ENCODE data around the gene C17orf50. TPM values are rescaled to one million over a fixed set of nuclear protein-coding genes. Genes with fewer than 3 reads are reported as not detected.

Gene C17orf50
- total and polyA plus RNA-seq, 2 of the 13 experiments (the other 11 are each of a cell fraction or from before 2014, with no cell fraction given), result not detected

GRCh38 chr17:35730400-35731005, 30.2 kb upstream of the C17orf50 start:
- peaks cover 2% of the 10 kb centered on the region for H3K79me2 ChIP-seq (ENCODE audit: insufficient read depth, low read length)
- no peak overlapping the region for H3K27ac ChIP-seq (ENCODE audit: extremely low read length, insufficient read depth, low read length)
- H3K36me3 ChIP-seq (replicated peaks in 1 of 2; ENCODE audit: control insufficient read depth in 1 of 2, insufficient read depth in 2 of 2, low read length in 2 of 2), result peaks cover under 1 to 4% of the 10 kb centered on the region in 2 experiments; a peak in 1 of 5 replicates
- POLR2A ChIA-PET, result interaction anchor here (1.4 to 1.8 kb wide), 4 partner anchors 17 to 152 kb away, joined by 3 to 7 read pairs (median 4); partner anchors contain the start of gene PEX12
- no peak for DNase-seq (ENCODE audit: low spot score)
- H3K9ac ChIP-seq (ENCODE audit: insufficient read depth, low read depth, low read length), result no peak overlapping the region
- WGBS (ENCODE audit: low lambda C conversion rate), result 64% methylated on average over 10 of the region's 10 CpGs
- in situ Hi-C loops (cut with HindIII; ENCODE audit: extremely low pct_ligation_motif_present, low pct_unique_long_range_greater_than_20kb), result loop anchor here (25.0 kb wide), 1 partner anchor 418 kb away; no protein-coding TSS in a partner anchor
- no peaks in the 10 kb centered on the region for H3K9me3 ChIP-seq (ENCODE audit: low read length)
- FAIRE-seq, result no peak
- H3K27me3 ChIP-seq (ENCODE audit: control insufficient read depth in 1 of 2, insufficient read depth in 2 of 2, low read length in 2 of 2), result no peaks in the 10 kb centered on the region
- BruUV-seq (replicated peaks), result no TSS peak
- H2AFZ ChIP-seq (ENCODE audit: low read length), result no peak overlapping the region
- peak overlapping the region; percentile 96; the same call in 1 of the 2 replicates for H3K4me2 ChIP-seq (ENCODE audit: low read depth, low read length)
- H3K4me1 ChIP-seq (ENCODE audit: insufficient read depth, low read length), result peaks cover 40% of the 10 kb centered on the region
- CTCF ChIA-PET (ENCODE audit: low intra/inter-chr PET ratio, low total read pairs), result no interaction called here
- intact Hi-C loops (cut with micrococcal nuclease; ENCODE audit: unreplicated experiment), result no loop called here
- TF ChIP-seq ZNF629 (CRISPR knock-in tag; conservative IDR thresholded peaks at IDR 0.05) (peak; percentile 53; the same call in 1 of the 2 replicates), MEF2D (CRISPR knock-in tag; IDR thresholded peaks at IDR 0.05) (no peak)
- H3K4me3 ChIP-seq (replicated peaks in 1 of 3; ENCODE audit: insufficient read depth in 1 of 3, low read depth in 2 of 3, low read length in 3 of 3), result no peak overlapping the region
- H4K20me1 ChIP-seq (ENCODE audit: insufficient read depth, low read length), result no peaks in the 10 kb centered on the region
- no peak for ATAC-seq

DNA sequence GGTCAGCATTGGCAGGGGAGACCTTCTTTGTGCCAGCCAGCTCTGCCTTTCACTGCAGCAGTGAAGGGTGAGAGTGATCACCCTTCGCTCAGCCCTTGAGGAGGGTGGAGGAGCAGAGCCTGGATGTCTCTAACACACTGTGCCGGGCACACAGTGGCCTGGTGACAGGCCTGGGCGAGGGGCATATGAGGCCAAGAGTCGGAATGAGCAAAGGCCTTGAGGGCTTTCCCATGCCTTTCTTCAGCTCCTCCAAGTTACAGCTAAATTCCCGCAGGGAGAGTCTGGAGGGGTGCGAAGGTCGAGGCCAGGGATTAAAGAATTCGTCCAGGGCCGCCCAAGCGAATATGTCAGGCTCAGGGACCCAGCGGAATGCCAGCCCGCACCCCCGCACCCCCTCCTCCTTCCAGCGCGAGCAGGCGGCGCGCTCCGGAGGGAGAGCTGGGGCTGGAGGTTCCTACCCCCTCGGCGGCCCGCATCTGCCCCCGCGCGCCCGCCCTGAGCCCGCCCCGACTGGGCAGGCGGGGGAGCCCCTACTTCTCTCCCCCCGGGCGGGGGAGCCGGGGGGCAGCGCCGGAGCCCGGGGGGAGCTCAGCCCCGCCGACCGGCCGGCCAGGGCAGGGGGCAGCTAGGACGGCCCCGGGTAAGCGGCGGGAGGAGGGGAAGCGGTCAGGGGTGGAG, 29.3 kb upstream of the C17orf50 start, which contains the start of gene RASL10B:
Gene RASL10B (plus strand): TSS at position 401 of the 678 bp plus-strand sequence. CDS start 3,546 bp downstream, outside the sequence.
- peaks cover 2% of the 10 kb centered on the region for H3K79me2 ChIP-seq (ENCODE audit: insufficient read depth, low read length)
- peak within 1 kb of the TSS; percentile 65 for H3K9ac ChIP-seq (ENCODE audit: insufficient read depth, low read depth, low read length)
- WGBS (ENCODE audit: low lambda C conversion rate), result 0% methylated on average over 8 of the region's 44 CpGs
- no peaks in the 10 kb centered on the region for H4K20me1 ChIP-seq (ENCODE audit: insufficient read depth, low read length)
- peak within 1 kb of the TSS; percentile 68 to 87 (median 70) for H3K4me3 ChIP-seq (replicated peaks in 1 of 3; ENCODE audit: insufficient read depth in 1 of 3, low read depth in 2 of 3, low read length in 3 of 3)
- H2AFZ ChIP-seq (ENCODE audit: low read length), result no peak within 1 kb of the TSS
- intact Hi-C loops (cut with micrococcal nuclease; ENCODE audit: unreplicated experiment) (no loop called here), in situ Hi-C loops (cut with HindIII; ENCODE audit: extremely low pct_ligation_motif_present, low pct_unique_long_range_greater_than_20kb) (loop anchor here (25.0 kb wide), 1 partner anchor 419 kb away; no protein-coding TSS in a partner anchor)
- no TSS peak for BruUV-seq (replicated peaks)
- ATAC-seq (peak; percentile 88), FAIRE-seq (no peak), DNase-seq (ENCODE audit: low spot score) (peak; percentile 41)
- peak within 1 kb of the TSS; percentile 36 for H3K27ac ChIP-seq (ENCODE audit: extremely low read length, insufficient read depth, low read length)
- H3K4me2 ChIP-seq (ENCODE audit: low read depth, low read length), result peak within 1 kb of the TSS; percentile 96
- POLR2A ChIA-PET, result interaction anchor here (0.8 to 1.8 kb wide), 6 partner anchors 16 to 153 kb away, joined by 3 to 7 read pairs (median 4); partner anchors contain the start of genes PEX12 and TAF15
- no peaks in the 10 kb centered on the region for H3K27me3 ChIP-seq (ENCODE audit: control insufficient read depth in 1 of 2, insufficient read depth in 2 of 2, low read length in 2 of 2)
- CTCF ChIA-PET (ENCODE audit: low intra/inter-chr PET ratio, low total read pairs), result no interaction called here
- H3K4me1 ChIP-seq (ENCODE audit: insufficient read depth, low read length), result peaks cover 31% of the 10 kb centered on the region
- H3K9me3 ChIP-seq (ENCODE audit: low read length), result no peaks in the 10 kb centered on the region
- no peaks in the 10 kb centered on the region for H3K36me3 ChIP-seq (replicated peaks in 1 of 2; ENCODE audit: control insufficient read depth in 1 of 2, insufficient read depth in 2 of 2, low read length in 2 of 2)
- TF ChIP-seq ZSCAN20 (CRISPR knock-in tag; IDR thresholded peaks at IDR 0.05; ENCODE audit: borderline replicate concordance) (no peak), PHB2 (IDR thresholded peaks at IDR 0.05; ENCODE audit: partially characterized antibody) (no peak), CAMTA2 (CRISPR knock-in tag; IDR thresholded peaks at IDR 0.05; ENCODE audit: borderline replicate concordance) (no peak), ATF5 (CRISPR knock-in tag; IDR thresholded peaks at IDR 0.05; ENCODE audit: low read depth) (no peak), ZNF580 (CRISPR knock-in tag; IDR thresholded peaks at IDR 0.05; ENCODE audit: borderline replicate concordance, low read depth) (no peak), ZMAT3 (CRISPR knock-in tag; conservative IDR thresholded peaks at IDR 0.05) (no peak), SP4 (CRISPR knock-in tag; IDR thresholded peaks at IDR 0.05) (no peak), ETS1 (CRISPR knock-in tag; IDR thresholded peaks at IDR 0.05) (no peak), FOSL1 (CRISPR knock-in tag; IDR thresholded peaks at IDR 0.05; ENCODE audit: borderline replicate concordance) (no peak), ATRX (CRISPR knock-in tag; IDR thresholded peaks at IDR 0.05; ENCODE audit: borderline replicate concordance) (no peak)
- TF ChIP-seq, protein P1, sequence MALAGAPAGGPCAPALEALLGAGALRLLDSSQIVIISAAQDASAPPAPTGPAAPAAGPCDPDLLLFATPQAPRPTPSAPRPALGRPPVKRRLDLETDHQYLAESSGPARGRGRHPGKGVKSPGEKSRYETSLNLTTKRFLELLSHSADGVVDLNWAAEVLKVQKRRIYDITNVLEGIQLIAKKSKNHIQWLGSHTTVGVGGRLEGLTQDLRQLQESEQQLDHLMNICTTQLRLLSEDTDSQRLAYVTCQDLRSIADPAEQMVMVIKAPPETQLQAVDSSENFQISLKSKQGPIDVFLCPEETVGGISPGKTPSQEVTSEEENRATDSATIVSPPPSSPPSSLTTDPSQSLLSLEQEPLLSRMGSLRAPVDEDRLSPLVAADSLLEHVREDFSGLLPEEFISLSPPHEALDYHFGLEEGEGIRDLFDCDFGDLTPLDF (CRISPR knock-in tag; IDR thresholded peaks at IDR 0.05), result no peak
